Measurements from ENCODE around the gene UVRAG. TPM values are rescaled to one million over a fixed set of nuclear protein-coding genes. Genes with fewer than 3 reads are reported as not detected.
"Not testable (repeated sequence)": the region's sequence is repeated elsewhere in the genome, so short reads cannot be mapped to it uniquely, and the experiment has no call there.

The UVRAG gene
- polyA plus RNA-seq, 1 donor (not counting 4 experiments of a cell fraction or from before 2014, with no cell fraction given) = 11.9 TPM

DNA sequence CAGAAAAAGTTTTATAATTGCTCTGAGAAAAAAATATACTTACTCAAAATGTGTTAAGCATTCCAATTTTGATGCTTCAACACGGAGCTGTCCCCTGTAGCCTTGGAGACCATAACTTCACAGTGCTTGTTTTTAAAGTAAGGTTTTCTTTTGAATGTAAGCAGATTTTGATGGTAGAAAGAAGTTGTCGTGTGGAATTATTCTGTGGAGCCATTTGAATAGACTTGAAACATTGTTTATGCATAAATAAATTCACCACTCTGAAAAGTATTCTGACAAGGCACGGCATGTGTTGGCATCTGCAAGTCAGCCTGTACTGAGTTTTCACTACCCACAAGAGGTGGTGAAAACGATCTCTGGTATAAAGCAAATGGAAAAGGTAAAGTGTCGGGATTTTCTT is 115.5 kb downstream of the UVRAG start:
- Histone ChIP-seq H3K79me2 (ENCODE audit: control insufficient read depth, insufficient read depth, low read length) (no peaks in the 10 kb centered on the region), H3K9me3 (ENCODE audit: control insufficient read depth, low read depth, low read length) (no peaks in the 10 kb centered on the region), H4K20me1 (ENCODE audit: control insufficient read depth, extremely low read depth, insufficient read depth, low read length) (no peaks in the 10 kb centered on the region), H3K4me1 (ENCODE audit: control insufficient read depth, extremely low read depth, insufficient read depth, low read length) (peaks cover 10% of the 10 kb centered on the region), H3K4me2 (ENCODE audit: control insufficient read depth, extremely low read depth, insufficient read depth, low read depth, low read length) (no peak overlapping the region), H3K9ac (ENCODE audit: control insufficient read depth, extremely low read depth, insufficient read depth, low read length) (no peak overlapping the region), H3K27me3 (ENCODE audit: control insufficient read depth, extremely low read depth, insufficient read depth, low read length) (no peaks in the 10 kb centered on the region), H3K9me1 (ENCODE audit: control insufficient read depth, extremely low read depth, insufficient read depth, low read length) (no peaks in the 10 kb centered on the region), H2AFZ (ENCODE audit: control insufficient read depth, low read length) (no peak overlapping the region), H3K4me3 (ENCODE audit: control insufficient read depth in 2 of 3, extremely low read depth in 1 of 3, insufficient read depth in 2 of 3, low read depth in 1 of 3, low read length in 3 of 3) (no peak overlapping the region), H3K36me3 (ENCODE audit: control insufficient read depth in 2 of 2, extremely low read depth in 1 of 2, insufficient read depth in 2 of 2, low read length in 2 of 2) (no peaks in the 10 kb centered on the region), H3K27ac (ENCODE audit: control insufficient read depth, insufficient read depth, low read length) (no peak overlapping the region)
- TF ChIP-seq EZH2 (IDR thresholded peaks at IDR 0.05; ENCODE audit: low read length) = no peak
- TF ChIP-seq, protein P1, sequence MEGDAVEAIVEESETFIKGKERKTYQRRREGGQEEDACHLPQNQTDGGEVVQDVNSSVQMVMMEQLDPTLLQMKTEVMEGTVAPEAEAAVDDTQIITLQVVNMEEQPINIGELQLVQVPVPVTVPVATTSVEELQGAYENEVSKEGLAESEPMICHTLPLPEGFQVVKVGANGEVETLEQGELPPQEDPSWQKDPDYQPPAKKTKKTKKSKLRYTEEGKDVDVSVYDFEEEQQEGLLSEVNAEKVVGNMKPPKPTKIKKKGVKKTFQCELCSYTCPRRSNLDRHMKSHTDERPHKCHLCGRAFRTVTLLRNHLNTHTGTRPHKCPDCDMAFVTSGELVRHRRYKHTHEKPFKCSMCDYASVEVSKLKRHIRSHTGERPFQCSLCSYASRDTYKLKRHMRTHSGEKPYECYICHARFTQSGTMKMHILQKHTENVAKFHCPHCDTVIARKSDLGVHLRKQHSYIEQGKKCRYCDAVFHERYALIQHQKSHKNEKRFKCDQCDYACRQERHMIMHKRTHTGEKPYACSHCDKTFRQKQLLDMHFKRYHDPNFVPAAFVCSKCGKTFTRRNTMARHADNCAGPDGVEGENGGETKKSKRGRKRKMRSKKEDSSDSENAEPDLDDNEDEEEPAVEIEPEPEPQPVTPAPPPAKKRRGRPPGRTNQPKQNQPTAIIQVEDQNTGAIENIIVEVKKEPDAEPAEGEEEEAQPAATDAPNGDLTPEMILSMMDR (optimal IDR thresholded peaks at IDR 0.05 in 1 of 3, IDR thresholded peaks at IDR 0.05 in 1 of 3, conservative IDR thresholded peaks at IDR 0.05 in 1 of 3; ENCODE audit: extremely low read depth in 1 of 3, insufficient read depth in 2 of 3, low read length in 3 of 3) = no peak
- FAIRE-seq = no peak
- dilution Hi-C loops (cut with MboI; ENCODE audit: extremely low pct_ligation_motif_present, low sequenced_read_pairs) = no loop called here
- DNase-seq (ENCODE audit: low read depth, low spot score) = no peak

DNA sequence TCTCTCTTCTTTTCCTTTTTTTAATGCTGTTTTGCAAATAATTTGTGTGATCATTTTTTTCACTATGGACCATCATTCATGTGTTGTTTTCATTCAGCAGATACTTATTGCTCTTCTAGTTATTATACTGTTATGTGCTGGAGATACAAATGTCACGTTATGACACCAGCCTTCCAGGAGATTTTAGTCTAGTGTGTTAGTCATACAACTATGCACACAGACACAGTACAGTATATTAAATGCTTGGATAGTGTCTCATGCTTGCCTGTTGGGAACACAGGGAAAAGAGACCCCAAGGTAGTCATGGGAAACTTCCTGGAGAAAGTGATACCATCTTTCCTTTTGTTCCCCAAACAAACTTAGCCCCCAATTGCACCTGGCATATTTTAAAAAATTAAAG is 116.1 kb downstream of the UVRAG start:
- TF ChIP-seq, protein P1 (optimal IDR thresholded peaks at IDR 0.05 in 1 of 3, IDR thresholded peaks at IDR 0.05 in 1 of 3, conservative IDR thresholded peaks at IDR 0.05 in 1 of 3; ENCODE audit: extremely low read depth in 1 of 3, insufficient read depth in 2 of 3, low read length in 3 of 3) = no peak
- no peak for TF ChIP-seq EZH2 (IDR thresholded peaks at IDR 0.05; ENCODE audit: low read length)
- Histone ChIP-seq H3K9me3 (ENCODE audit: control insufficient read depth, low read depth, low read length) (no peaks in the 10 kb centered on the region), H3K4me3 (ENCODE audit: control insufficient read depth in 2 of 3, extremely low read depth in 1 of 3, insufficient read depth in 2 of 3, low read depth in 1 of 3, low read length in 3 of 3) (no peak overlapping the region), H3K27ac (ENCODE audit: control insufficient read depth, insufficient read depth, low read length) (no peak overlapping the region), H3K36me3 (ENCODE audit: control insufficient read depth in 2 of 2, extremely low read depth in 1 of 2, insufficient read depth in 2 of 2, low read length in 2 of 2) (no peaks in the 10 kb centered on the region), H3K9me1 (ENCODE audit: control insufficient read depth, extremely low read depth, insufficient read depth, low read length) (no peaks in the 10 kb centered on the region), H2AFZ (ENCODE audit: control insufficient read depth, low read length) (no peak overlapping the region), H4K20me1 (ENCODE audit: control insufficient read depth, extremely low read depth, insufficient read depth, low read length) (no peaks in the 10 kb centered on the region), H3K4me1 (ENCODE audit: control insufficient read depth, extremely low read depth, insufficient read depth, low read length) (peaks cover 4% of the 10 kb centered on the region), H3K79me2 (ENCODE audit: control insufficient read depth, insufficient read depth, low read length) (no peaks in the 10 kb centered on the region), H3K27me3 (ENCODE audit: control insufficient read depth, extremely low read depth, insufficient read depth, low read length) (no peaks in the 10 kb centered on the region), H3K4me2 (ENCODE audit: control insufficient read depth, extremely low read depth, insufficient read depth, low read depth, low read length) (no peak overlapping the region), H3K9ac (ENCODE audit: control insufficient read depth, extremely low read depth, insufficient read depth, low read length) (no peak overlapping the region)
- dilution Hi-C loops (cut with MboI; ENCODE audit: extremely low pct_ligation_motif_present, low sequenced_read_pairs) = no loop called here
- DNase-seq (ENCODE audit: low read depth, low spot score) (no peak), FAIRE-seq (peak; percentile 13)

DNA sequence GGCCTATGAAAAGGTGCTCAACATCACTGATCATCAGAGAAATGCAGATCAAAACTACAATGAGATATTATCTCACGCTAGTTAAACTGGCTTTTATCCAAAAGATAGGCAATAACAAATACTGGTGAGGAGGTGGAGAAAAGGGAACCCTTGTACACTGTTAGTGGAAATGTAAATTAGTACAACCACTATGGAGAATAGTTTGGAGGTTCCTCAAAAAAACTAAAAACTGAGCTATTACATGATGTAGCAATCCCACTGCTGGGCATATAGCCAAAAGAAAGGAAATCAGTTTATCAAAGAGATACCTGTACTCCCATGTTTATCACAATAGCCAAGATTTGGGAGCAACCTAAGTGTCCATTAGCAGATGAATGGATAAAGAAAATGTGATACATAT is 118.7 kb downstream of the UVRAG start:
- dilution Hi-C loops (cut with MboI; ENCODE audit: extremely low pct_ligation_motif_present, low sequenced_read_pairs); FAIRE-seq; H3K9me1 ChIP-seq (ENCODE audit: control insufficient read depth, extremely low read depth, insufficient read depth, low read length); H2AFZ ChIP-seq (ENCODE audit: control insufficient read depth, low read length); H3K4me1 ChIP-seq (ENCODE audit: control insufficient read depth, extremely low read depth, insufficient read depth, low read length); H3K27me3 ChIP-seq (ENCODE audit: control insufficient read depth, extremely low read depth, insufficient read depth, low read length); H3K4me3 ChIP-seq (ENCODE audit: control insufficient read depth in 2 of 3, extremely low read depth in 1 of 3, insufficient read depth in 2 of 3, low read depth in 1 of 3, low read length in 3 of 3); H3K79me2 ChIP-seq (ENCODE audit: control insufficient read depth, insufficient read depth, low read length); H3K4me2 ChIP-seq (ENCODE audit: control insufficient read depth, extremely low read depth, insufficient read depth, low read depth, low read length); H4K20me1 ChIP-seq (ENCODE audit: control insufficient read depth, extremely low read depth, insufficient read depth, low read length); H3K9ac ChIP-seq (ENCODE audit: control insufficient read depth, extremely low read depth, insufficient read depth, low read length); H3K36me3 ChIP-seq (ENCODE audit: control insufficient read depth in 2 of 2, extremely low read depth in 1 of 2, insufficient read depth in 2 of 2, low read length in 2 of 2); H3K27ac ChIP-seq (ENCODE audit: control insufficient read depth, insufficient read depth, low read length); H3K9me3 ChIP-seq (ENCODE audit: control insufficient read depth, low read depth, low read length); DNase-seq (ENCODE audit: low read depth, low spot score): not testable (repeated sequence)
